GM19397 (cell line): ENCODE results near the gene TBC1D21.

ENCODE experiments used
- ATAC-seq: cut with Tn5 transposase; IDR thresholded peaks from one replicate; pipeline ENCODE4 v1.9.1; 2021; ENCODE audit warnings: mild to moderate bottlenecking, moderate library complexity; ENCODE audit not compliant: unreplicated experiment

Gene TBC1D21

DNA sequence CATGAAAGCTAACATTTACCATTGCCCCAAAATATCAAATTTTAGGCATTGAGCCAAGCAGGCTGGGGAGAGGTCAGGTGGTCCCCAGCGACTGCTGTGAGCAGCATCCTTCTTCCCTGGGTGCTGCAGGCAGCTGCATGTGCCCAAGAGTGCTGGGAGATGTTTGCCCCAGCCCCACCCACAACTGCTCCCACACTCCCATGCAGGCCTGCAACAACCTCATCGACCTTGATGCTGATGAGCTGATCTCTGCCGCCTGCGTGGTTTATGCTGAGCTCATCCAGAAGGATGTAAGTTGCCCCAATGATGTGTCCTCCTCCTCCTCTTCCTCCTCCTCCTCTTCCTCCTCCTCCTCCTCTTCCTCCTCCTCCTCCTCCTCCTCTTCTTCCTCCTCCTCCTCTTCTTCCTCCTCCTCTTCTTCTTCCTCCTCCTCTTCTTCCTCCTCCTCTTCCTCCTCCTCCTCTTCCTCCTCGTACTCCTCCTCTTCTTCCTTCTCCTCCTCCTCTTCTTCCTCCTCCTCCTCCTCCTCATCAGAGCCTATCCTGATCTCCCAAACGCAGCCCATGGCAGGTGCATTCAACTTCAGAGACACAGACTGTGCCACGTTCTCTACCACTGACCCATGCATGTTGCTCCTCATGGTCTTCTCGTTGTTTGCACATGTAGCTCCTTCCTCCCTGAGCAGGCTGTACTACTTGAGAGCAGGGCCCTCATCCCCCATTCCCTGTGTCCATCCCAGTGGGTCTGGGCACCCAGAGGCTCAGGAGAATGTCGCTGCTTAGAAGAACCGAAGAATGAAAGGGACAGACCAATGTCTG, 15.1 kb downstream of the TBC1D21 start:
- ATAC-seq, result no peak

DNA sequence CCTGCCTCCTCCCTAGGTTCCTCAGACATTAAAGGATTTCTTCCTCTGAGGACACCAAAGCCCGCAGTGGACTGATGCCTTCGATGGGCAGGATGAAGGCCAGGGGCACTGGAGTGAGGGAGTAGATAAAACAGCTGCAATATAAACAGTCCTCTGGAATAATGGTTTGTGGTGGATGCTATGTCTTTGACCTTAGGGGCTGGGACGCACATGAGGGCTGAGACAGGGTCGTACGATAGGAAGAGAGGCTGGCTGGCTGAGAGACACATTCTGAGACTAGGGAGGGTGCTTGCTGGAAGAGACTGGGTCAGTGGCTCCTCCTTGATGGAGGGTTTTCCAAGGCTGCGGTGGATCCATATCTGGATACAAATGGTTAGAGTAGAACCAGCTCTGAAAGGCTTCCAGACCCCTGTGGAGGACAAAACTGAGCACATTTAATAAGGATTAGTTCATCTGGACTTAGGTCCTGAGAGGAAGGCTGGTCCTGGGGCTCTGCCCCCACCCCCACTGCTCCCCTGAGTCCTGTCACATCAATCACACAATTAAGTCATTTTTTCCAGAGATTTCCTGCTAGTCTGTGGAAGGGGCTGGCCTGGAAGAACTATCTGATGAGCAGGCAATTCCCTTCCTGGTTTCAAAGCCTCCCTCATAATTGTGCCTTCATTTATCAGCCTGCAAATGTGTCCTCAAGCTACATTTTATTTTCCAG, 15.8 kb downstream of the TBC1D21 start:
- ATAC-seq, result no peak

DNA sequence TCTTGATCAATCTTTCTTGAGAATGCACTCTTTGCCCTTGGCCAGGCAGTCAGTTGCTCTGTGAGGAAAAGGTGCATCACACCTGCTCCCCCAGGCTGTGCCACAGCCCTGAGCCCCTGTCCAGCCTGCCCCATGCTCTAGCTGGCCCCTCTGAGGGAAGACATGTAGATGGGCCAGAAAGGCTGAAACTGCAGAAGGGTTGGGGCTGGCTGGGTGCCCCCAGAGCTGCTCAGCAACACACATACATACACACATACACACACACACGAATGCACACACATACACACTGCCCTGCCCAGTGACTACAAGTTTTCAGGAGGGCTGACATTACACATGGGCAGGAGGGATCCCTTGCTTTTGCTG, 16.4 kb downstream of the TBC1D21 start:
- ATAC-seq, result no peak

DNA sequence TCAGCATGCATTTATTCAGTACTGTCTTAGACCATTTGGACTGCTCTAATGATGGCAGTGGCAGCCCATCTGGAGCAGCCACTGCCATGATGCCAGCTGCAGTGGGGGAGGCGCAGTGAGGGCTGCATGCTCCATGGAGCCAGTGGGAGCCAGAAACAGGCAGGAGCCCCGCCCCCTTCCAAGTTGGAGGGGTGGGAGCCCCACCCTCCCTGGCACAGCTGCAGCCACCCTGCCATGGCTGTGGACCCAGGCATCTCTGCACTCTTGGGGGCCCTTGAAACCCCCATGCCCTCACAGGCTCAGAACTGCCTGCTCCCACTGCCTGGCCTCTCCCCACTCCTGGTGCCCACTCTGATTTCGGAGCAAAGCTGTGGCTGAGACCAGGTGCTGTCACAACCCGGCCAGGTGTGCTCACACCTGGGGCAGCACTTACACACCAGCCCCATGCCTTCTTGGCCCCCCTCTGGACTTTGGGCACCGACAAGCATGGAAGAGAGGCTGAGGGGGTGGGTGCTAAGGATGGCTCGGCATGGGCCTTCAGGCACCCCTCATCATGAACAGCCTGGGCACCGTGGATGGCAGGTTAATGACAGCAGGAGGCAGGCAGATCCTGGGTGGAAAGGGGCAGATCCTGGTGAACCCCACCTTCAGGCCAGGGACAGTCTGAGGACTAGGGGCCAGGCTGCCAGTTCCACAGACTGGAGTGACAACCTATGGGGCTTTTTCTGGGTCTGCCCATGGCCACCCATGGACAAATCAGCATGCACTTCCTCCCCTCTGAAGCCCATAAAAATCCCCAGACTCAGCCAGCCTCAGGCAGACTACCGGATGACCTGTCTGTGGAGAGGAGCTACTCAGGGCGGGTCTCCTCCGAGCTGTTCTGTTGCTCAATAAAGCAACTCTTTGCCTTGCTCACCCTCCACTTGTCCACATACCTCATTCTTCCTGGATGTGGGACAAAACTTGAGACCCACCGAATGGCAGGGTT, 18.3 kb downstream of the TBC1D21 start:
- no peak for ATAC-seq

DNA sequence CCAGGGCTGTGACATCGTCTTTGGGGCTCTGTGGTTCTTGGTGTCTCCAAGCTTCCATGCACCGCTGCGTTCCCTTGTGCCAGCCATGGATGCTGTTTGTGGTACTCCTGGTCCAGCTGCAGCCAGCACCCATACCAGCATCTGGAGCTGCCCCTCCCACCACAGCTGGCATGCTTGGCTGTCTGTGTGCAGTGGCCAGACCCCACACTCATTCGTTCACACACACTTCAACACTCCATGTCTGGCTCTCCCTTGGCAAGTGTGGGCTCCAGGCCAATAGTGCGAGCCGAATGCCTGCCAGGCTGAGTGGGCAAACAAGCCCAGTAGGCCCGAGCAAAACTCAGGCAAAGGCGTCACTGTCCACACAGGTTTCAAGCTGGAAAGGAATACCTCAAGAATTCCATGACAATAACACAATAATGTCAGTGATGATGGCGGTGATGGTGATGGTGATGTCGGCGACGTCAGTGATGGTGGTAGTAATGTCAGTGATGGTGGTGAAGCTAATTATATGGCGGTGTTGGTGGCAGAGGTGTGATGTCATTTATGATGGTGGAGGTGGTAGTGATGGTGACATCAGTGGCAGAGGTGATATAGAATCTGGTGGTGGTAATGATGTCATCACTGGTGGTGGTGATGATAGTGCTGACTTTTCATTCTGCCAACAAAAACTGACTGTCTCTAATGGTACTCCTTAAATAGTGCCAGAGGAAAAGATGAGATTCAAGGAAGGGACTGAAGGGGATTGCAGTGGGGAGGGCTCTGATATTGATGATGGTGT, 19.3 kb downstream of the TBC1D21 start:
- ATAC-seq, result no peak

DNA sequence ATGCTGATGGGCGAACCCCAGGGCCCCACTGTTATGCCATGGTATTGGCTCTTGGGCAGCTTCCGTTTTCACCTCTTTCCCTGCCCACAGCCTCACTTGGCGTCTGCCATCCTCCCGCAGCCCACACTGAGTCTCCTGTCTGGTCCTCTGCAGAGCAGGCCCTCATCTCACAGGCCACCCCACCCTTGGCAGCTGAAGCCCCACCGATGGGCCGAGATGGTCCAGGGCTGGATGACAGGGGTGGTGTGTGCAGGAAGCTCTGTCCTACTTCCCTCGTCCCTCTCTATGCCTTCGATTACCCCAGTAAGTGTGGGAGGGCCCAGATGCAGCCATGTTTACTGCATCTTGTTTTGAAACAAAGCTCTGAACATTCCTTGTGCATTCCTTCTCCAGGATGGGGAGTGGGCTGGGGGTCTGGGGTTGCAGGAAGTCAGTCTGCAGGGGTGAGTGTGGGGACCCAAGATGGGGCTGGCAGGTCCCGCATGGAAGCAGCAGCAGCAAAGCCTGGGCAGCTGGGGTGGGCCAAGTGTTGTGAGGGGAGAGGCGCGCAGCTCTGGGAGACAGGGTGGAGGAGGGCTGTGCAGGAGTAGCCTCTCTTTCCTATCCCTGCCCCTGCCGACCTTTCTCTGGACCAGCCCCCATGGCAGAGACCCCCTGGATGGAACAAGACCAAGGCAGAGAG, 20.9 kb downstream of the TBC1D21 start:
- ATAC-seq, result no peak

DNA sequence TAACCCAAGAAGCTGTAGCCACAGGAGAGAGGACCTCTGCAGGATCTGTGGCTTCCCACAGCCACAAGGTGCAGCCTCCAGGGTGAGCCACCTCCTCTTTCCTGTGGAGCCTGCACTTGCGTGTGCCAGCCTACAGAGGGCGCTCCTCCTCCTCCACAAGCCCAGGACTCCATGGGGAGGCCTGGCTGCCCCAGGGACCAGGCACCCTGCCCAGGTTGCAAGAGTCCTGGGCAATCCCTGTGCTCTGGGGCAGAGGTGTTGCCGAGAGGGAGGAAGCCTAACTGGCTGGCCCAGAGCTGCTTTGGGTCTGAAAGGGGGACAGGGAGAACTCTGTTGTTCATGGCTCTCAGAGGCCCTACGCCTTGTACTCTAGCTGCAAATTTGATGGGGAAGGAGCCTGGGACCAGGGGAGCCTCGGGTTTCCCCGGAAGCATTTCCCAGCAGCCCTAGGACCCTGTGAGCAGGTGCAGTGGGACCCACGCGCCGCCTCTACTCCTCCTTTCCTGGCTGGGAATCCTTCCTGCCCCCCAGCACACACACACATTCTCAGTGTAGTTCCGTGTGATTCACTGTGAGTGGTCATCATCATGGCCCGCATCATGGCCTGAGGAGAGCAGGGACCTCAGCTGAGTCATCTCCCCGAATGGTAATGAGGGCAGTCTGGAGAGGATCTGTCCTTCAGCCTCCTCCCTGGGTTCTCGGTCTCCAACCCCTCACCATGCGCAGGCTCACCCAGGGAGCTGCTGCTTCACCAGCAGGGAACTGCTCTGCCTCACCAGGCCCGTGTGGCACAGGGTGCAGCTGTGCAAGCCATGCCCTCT, 24.3 kb downstream of the TBC1D21 start:
- ATAC-seq, result no peak

DNA sequence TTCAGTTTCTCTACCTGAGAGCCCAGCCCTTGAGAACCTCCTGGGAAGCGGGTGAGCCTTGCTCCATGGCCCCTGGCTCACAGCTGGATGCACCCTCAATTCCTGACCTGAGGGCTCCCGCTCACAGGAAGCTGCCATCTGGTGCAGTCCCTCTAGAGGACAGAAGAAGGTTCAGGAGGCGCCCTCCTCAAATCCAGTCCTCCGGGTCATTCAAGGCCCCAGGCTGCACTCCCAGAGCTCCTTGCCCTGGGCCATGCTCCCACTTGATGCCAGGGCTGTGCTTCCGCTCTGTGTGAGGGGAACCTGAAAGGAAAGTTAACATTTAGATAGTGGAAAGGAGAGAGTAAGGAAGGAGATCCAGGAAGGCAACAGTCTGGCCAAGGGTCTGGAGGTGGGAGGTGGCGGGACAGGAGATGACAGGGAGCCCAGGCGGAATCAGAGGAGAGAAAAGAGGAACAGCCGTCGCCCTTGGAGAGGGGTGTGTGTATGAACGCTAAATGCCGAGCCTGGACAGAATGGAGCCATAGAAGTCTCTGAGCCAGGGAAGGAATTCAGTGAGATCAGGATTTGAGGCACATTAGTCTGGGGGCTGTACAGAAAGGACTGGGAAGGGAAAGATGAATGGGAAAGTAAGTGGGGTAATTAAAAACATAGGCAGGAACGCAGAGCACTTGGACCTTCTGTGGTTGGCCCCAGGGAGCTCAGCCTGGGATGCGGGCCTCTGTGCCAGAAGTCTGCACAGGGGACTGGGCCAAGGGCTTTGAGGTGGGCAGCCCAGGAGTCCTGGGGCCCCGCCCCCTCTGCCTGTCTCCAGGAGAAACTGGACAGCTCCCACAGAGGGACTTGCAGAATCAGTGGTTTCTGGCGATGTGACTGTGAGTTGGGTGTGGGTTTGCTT, 26.1 kb downstream of the TBC1D21 start:
- ATAC-seq, result no peak

DNA sequence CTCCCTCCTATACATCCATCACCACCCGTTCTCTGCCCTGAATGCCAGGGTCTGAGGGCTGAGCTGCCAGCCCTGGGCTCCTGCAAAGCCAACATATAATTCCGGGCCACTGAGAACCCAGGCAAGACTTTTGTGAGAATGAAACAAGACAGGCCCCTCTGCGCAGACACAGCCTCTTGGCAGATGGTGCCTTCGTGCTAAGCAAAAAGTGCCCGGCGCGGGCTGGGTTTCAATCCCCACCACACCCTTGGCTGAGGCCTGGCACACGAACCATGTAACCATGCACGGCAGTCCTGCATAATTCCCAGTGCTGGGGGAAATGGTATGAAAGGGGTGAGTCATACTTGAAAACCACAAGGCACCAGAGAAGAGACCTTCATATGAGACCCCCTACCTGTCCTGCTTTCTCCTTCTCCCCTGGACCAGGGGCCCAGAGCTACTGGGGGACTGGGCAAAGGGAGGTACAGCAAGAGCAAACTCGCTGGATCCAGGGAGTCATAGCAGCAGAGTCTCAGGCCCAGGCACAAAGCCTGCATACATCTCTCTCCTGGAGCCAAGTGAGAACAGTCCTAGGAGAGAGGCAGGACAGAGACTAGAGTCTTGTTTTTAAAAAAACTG, 26.8 kb downstream of the TBC1D21 start:
- ATAC-seq, result no peak

DNA sequence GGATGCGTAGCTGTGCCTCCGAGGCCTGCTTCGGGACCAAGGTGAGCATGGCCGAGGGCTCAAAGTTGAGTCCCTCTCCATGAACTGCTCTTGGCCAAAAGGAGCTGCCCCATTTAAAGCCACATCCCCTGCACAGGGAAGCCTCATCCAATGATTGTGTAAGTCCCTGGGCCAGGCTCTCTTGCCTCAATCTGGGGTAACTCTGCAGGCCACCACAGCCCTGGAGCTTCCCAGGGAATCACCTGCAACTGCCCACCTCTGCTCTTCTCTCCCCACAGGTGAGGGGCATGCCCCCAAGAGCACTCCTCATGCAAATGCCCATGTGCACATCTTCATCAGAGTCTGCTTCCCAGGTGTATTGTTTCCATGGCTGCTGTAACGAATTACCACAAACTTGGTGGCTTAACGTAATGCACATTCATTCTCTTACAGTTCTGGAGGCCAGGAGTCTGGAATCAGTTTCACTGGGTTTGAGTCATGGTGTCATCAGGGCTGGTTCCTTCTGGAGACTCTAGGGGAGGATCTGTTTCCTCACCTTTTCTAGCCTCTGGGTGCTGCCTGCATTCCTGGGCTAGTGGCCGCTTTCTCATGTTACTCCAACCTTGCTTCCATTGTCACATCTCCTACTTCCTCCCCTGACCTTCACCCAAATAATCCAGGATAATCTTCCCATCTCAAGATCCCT, 27.9 kb downstream of the TBC1D21 start:
- no peak for ATAC-seq

DNA sequence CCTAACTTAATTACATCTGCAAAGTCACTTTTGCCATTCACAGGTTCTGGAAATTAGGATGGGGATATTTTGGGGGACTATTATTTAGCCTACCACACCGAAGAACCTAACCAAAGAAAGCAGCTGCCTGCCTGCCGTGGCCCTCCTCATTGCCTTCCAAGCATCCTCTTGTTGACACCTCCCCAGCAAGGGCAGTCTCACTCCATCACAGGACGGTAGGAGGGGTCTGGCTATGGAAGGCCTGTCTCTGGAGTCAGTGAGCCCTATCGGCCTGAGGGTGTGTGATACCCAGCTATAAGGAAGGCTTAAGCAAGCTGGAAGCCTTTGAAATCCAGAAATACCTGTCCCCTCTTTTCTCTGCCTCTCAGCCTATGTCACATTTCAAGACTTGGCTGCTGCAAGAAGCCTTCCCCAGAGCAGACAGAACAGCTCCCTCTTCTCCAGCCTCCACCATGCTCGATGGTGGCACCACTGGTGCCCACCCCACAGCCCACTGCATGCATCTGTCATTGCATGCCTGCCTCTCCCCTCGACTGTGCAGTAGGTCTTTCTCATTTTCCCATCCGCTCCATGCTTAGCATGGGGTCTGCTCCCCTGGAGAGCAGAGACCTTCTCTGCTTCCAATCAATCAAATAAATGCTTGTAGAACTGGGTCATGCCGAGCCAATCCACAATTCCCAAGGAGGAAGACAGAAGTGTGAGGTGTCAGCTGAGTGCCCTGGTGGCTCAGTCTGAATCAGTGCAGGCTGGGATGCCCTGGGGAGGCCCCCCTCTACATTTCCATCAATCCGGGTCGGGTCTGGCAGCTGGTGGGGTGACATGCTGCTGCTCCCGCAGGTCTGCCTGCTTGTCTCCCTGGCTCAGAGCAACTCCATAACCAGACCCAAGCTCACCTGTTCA, 29.0 kb downstream of the TBC1D21 start:
- no peak for ATAC-seq

DNA sequence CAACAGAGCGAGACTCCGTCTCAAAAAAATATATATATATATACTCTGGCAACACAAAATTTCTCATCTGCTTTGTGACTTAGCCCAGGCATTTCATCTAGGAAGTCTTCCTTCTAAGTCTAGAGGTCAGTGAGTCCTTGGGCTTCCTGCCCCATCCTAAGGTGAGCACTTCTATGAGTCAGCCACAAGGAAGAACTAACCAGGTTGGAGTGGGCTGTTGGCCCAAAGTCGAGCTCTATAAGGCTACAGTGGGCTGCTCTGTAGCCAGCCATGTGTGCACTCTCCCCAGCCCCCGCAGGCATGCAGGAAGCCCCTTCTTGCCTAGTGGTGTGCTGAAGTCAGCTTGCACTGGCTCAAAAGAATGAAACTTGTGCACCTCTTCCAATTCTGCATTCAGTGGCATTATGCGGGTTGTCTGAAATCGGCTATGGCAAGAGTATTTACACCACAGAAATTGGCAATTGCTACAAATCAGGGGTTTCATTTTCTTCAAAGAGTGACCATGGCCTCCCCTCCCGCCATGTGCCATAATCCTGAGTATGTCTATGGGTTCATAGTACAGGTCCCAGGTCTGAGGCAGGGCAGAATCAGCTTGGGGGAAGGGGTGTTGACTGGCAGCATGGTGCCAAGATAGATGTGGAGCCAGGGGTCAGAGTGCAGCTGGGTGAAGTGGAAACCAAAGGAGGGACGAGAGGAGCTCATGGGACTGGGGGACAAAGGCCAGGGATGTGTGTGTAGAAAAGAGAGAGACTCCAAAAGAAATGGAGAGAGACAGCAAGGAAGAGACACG, 30.9 kb downstream of the TBC1D21 start:
- no peak for ATAC-seq

DNA sequence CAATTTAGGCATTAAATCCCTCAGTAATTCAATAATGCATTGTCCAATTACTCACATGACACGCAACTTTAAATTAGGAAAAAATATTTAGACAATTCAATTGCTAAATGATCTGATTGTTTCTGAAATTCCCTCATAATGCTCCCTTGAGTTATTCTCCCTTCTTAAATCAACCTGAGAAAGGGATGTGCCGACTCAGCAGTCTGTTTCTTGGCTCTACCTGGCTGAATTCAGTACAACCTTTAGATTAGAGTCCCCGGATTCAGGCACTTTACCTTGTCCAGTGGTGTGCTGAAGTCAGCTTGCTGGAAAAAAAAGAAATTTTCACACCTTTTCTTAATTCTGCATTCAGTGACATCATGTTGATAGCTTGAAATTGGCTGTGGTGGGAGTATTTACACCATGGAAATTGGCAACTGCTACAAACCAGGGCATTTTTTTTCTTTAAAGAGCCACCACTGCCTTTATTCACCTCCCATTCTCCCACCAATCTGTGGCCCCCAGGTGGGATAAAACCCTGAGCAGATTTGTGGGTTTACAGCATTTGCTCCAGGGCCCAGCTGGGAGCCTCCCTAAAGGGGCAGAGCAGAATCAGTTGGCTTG, 32.0 kb downstream of the TBC1D21 start:
- ATAC-seq, result no peak

DNA sequence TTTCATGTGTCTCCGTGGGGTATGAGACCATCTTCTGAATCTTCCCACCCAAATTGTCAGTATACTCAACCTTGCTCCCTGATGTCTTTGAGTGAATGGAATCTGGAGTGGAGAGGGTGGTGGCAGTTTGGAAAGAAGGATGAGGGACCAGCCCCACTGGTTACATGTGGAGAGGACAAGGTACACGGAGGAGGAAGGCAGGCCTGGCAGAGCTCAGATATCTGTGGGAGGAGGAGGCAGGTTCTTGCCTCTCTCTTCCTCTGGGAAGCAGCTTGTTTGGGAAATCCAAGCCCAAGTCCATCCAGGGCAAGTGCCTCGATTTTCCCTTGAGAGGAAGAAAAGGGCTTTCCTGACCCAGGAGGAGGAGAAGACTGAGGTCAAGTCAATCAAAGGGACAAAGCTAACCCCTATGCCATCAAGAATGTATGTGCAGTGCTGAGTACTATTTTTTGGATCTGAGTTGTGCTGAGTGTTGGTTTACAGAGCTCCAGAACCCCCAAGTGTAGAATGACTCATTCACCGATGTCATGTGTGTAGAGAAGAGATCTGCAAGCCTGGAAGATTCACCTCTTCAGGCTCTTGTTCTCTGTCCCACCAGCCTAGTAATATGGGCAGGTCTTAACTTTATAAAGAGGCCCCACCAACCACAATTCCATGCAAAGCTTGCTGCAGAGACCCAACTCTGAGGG, 33.1 kb downstream of the TBC1D21 start:
- ATAC-seq, result no peak
